HepG2 (cell line): Measurements from ENCODE around the gene SMIM13. TPM values are rescaled to one million over a fixed set of nuclear protein-coding genes. Genes with fewer than 3 reads are reported as not detected.

ENCODE experiments used
- ATAC-seq: fragments of 200-7000 bp; cut with Tn5 transposase; 3 replicates; pipeline ENCODE4 v1.9.1; 2020; ENCODE audit warnings: mild to moderate bottlenecking, moderate library complexity
- BruUV-seq: library from RNA; stranded (reverse); fragments of 400-500 nt; replicated peaks from 2 replicates; lab custom pipeline; 2021; lab: Mats Ljungman, UMichigan
- CTCF ChIA-PET: fragments of 300-600 bp; formaldehyde crosslinking; extraction: SDS; loops from one replicate; lab custom pipeline; 2021; ENCODE audit warnings: low total read pairs, inconsistent platforms, low intra/inter-chr PET ratio; lab: Yijun Ruan, JAX
- POLR2A ChIA-PET: fragments of 350-600 bp; sonication (Branson Sonifier 250); formaldehyde crosslinking; loops from one replicate; lab custom pipeline; 2020; ENCODE audit warnings: antibody characterized with exemption, inconsistent platforms; lab: Yijun Ruan, JAX
- DNase-seq: peaks from one replicate; pipeline ENCODE4 v3.0.0-alpha.2; 2015; ENCODE audit warnings: low spot score
- FAIRE-seq: peaks from 3 replicates; lab custom pipeline; 2011; peaks lifted over from hg19 to GRCh38; lab: Jason Lieb, UNC
- H2AFZ ChIP-seq: one replicate; pipeline ENCODE4 v1.6.1; 2011; ENCODE audit warnings: low read length, inconsistent platforms
- H3K27ac ChIP-seq: fragments of 300-600 bp; 3 replicates; pipeline ENCODE4 v1.8.0; 2011; ENCODE audit warnings: mixed run types, mild to moderate bottlenecking, mixed read lengths, low read length, inconsistent platforms; ENCODE audit not compliant: insufficient read depth; ENCODE audit errors: extremely low read length
- H3K27me3 ChIP-seq, 2 experiments: fragments of 200-600 bp in 1 of 2; 2 replicates in 1 of 2; 3 replicates in 1 of 2; pipeline versions ENCODE4 v1.6.0 to v1.8.0; 2011; ENCODE audit warnings: low read length in 2 of 2, mild to moderate bottlenecking in 2 of 2, moderate library complexity in 2 of 2, inconsistent platforms in 1 of 2; ENCODE audit not compliant: insufficient read depth in 2 of 2, control insufficient read depth in 1 of 2
- H3K36me3 ChIP-seq, 2 experiments: fragments of 200-600 bp in 1 of 2; replicated peaks in 1 of 2; 2 replicates in 1 of 2; 3 replicates in 1 of 2; pipeline versions ENCODE4 v1.5.1 to v1.8.0; 2011; ENCODE audit warnings: low read length in 2 of 2, inconsistent platforms in 1 of 2; ENCODE audit not compliant: insufficient read depth in 2 of 2, control insufficient read depth in 1 of 2
- H3K4me1 ChIP-seq: 2 replicates; pipeline ENCODE4 v1.5.1; 2012; ENCODE audit warnings: low read length, inconsistent platforms; ENCODE audit not compliant: insufficient read depth
- H3K4me2 ChIP-seq: 2 replicates; pipeline ENCODE4 v1.6.0; 2011; ENCODE audit warnings: low read depth, low read length, inconsistent platforms
- H3K4me3 ChIP-seq, 3 experiments: fragments of 200-600 bp in 1 of 3; sonication (generic), shearing (Covaris generic) in 1 of 3; replicated peaks in 1 of 3; 2 replicates each; pipeline ENCODE4 v1.5.1; 2011 to 2016; ENCODE audit warnings: low read length in 3 of 3, inconsistent platforms in 2 of 3, low read depth in 2 of 3, mild to moderate bottlenecking in 2 of 3, control low read depth in 1 of 3, mixed read lengths in 1 of 3; ENCODE audit not compliant: insufficient read depth in 1 of 3
- H3K79me2 ChIP-seq: one replicate; pipeline ENCODE4 v1.6.1; 2011; ENCODE audit warnings: low read length, inconsistent platforms; ENCODE audit not compliant: insufficient read depth
- H3K9ac ChIP-seq: 2 replicates; pipeline ENCODE4 v1.6.0; 2011; ENCODE audit warnings: mild to moderate bottlenecking, low read depth, low read length, inconsistent platforms; ENCODE audit not compliant: insufficient read depth
- H3K9me3 ChIP-seq: 2 replicates; pipeline ENCODE4 v1.5.1; 2012; ENCODE audit warnings: mild to moderate bottlenecking, low read length
- H4K20me1 ChIP-seq: 2 replicates; pipeline ENCODE4 v1.6.0; 2011; ENCODE audit warnings: inconsistent platforms, mild to moderate bottlenecking, low read length, moderate library complexity; ENCODE audit not compliant: insufficient read depth
- MATR3 ChIP-seq: sonication (generic); formaldehyde crosslinking; IDR thresholded peaks from 2 replicates; pipeline ENCODE4 v1.4.0; 2020; ENCODE audit warnings: missing genetic modification reagents
- MYPOP ChIP-seq: sonication (generic); formaldehyde crosslinking; IDR thresholded peaks from 2 replicates; pipeline ENCODE4 v1.8.1; 2023; ENCODE audit warnings: mild to moderate bottlenecking, moderate library complexity, missing genetic modification reagents
- POLR2A ChIP-seq, 2 experiments: IDR thresholded peaks; 2 replicates each; pipeline ENCODE4 v1.6.1; 2011; ENCODE audit warnings: low read depth in 2 of 2, low read length in 2 of 2, mild to moderate bottlenecking in 1 of 2, moderate library complexity in 1 of 2; ENCODE audit not compliant: insufficient read depth in 1 of 2
- ZBTB14 ChIP-seq: sonication (generic); formaldehyde crosslinking; IDR thresholded peaks from 2 replicates; pipeline ENCODE4 v1.4.0; 2020; ENCODE audit warnings: missing genetic modification reagents
- ZNF484 ChIP-seq: sonication (generic); formaldehyde crosslinking; IDR thresholded peaks from 2 replicates; pipeline ENCODE4 v1.5.1; 2020; ENCODE audit warnings: mild to moderate bottlenecking, low read depth, missing genetic modification reagents, borderline replicate concordance
- WGBS: methylation state at CpG from one replicate; pipeline ENCODE4 v1.1.6; 2017; ENCODE audit warnings: low lambda C conversion rate; 5-methylcytosine and 5-hydroxymethylcytosine counted together
- in situ Hi-C: cut with HindIII; loops from 2 replicates; pipeline ENCODE4 v1.10.0; 2017; ENCODE audit warnings: low pct_unique_long_range_greater_than_20kb; ENCODE audit not compliant: extremely low pct_ligation_motif_present
- intact Hi-C: fragments of 100-400 bp; cut with micrococcal nuclease; formaldehyde crosslinking; loops from one replicate; pipeline ENCODE4 v1.10.0; 2022; ENCODE audit not compliant: unreplicated experiment
- polyA plus RNA-seq, 8 experiments: library from polyadenylated mRNA; depleted of rRNA in 3 of 8; stranded (reverse) in 7 of 8; unstranded in 1 of 8; fragments of >200 nt; fragmentation: Illumina TruSeq in 4 of 8; extraction: Trizol in 4 of 8; gene quantifications; 2 replicates each; pipeline versions ENCODE4 v1.2.1 to v1.2.3, GENCODE V29; 2011 to 2016; ENCODE audit warnings: low read depth in 4 of 8, missing spikeins in 1 of 8, mixed read lengths in 1 of 8; ENCODE audit not compliant: insufficient read depth in 1 of 8
- total RNA-seq, 5 experiments: library from RNA; depleted of rRNA; stranded (reverse); fragments of >200 nt; fragmentation: Illumina TruSeq; extraction: Trizol; gene quantifications; 2 replicates each; pipeline ENCODE4 v1.2.3, GENCODE V29; 2016; ENCODE audit warnings: low read depth in 1 of 5
- TF ChIP-seq, protein P1 (sequence below): sonication (generic); formaldehyde crosslinking; IDR thresholded peaks from 2 replicates; pipeline ENCODE4 v1.5.1; 2020; ENCODE audit warnings: mild to moderate bottlenecking, missing genetic modification reagents, borderline replicate concordance

SMIM13 gene
- total and polyA plus RNA-seq, 2 of the 13 experiments (the other 11 are each of a cell fraction or from before 2014, with no cell fraction given) = 2.7 to 10.2 TPM

DNA sequence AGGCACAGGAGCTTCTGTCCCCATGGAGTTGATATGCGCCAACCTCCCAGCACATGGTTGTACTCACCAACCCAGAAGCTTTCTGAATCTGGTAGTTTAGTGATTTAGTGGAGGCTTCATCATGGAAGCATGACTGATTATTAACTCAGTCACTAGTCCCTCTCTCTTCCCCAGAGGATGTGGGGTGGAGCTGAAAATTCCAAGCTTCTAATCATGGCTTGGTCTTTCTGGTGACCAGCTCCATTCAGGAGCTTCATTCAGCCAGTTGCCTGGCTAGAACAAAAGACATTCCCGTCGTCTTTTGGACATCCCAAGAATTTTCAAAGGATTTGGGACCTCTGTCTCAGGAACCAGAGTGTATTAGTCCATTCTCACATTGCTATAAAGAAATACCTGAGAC is 13.3 kb upstream of the SMIM13 start (continued):
- no peak for TF ChIP-seq ZNF484 (CRISPR knock-in tag)

GRCh38 chr6:11083491-11083890 is 10.1 kb upstream of the SMIM13 start:
- WGBS = 27% methylated on average over 4 of the region's 4 CpGs
- intact Hi-C loops = no loop called here
- H3K27ac ChIP-seq = no peak overlapping the region
- TF ChIP-seq MATR3 (CRISPR knock-in tag) (no peak), POLR2A (IDR thresholded peaks at IDR 0.05; ENCODE audit: insufficient read depth in 1 of 2, low read depth in 2 of 2, low read length in 2 of 2) (no peak), MYPOP (CRISPR knock-in tag) (no peak), ZBTB14 (CRISPR knock-in tag) (no peak)
- TF ChIP-seq, protein P1, sequence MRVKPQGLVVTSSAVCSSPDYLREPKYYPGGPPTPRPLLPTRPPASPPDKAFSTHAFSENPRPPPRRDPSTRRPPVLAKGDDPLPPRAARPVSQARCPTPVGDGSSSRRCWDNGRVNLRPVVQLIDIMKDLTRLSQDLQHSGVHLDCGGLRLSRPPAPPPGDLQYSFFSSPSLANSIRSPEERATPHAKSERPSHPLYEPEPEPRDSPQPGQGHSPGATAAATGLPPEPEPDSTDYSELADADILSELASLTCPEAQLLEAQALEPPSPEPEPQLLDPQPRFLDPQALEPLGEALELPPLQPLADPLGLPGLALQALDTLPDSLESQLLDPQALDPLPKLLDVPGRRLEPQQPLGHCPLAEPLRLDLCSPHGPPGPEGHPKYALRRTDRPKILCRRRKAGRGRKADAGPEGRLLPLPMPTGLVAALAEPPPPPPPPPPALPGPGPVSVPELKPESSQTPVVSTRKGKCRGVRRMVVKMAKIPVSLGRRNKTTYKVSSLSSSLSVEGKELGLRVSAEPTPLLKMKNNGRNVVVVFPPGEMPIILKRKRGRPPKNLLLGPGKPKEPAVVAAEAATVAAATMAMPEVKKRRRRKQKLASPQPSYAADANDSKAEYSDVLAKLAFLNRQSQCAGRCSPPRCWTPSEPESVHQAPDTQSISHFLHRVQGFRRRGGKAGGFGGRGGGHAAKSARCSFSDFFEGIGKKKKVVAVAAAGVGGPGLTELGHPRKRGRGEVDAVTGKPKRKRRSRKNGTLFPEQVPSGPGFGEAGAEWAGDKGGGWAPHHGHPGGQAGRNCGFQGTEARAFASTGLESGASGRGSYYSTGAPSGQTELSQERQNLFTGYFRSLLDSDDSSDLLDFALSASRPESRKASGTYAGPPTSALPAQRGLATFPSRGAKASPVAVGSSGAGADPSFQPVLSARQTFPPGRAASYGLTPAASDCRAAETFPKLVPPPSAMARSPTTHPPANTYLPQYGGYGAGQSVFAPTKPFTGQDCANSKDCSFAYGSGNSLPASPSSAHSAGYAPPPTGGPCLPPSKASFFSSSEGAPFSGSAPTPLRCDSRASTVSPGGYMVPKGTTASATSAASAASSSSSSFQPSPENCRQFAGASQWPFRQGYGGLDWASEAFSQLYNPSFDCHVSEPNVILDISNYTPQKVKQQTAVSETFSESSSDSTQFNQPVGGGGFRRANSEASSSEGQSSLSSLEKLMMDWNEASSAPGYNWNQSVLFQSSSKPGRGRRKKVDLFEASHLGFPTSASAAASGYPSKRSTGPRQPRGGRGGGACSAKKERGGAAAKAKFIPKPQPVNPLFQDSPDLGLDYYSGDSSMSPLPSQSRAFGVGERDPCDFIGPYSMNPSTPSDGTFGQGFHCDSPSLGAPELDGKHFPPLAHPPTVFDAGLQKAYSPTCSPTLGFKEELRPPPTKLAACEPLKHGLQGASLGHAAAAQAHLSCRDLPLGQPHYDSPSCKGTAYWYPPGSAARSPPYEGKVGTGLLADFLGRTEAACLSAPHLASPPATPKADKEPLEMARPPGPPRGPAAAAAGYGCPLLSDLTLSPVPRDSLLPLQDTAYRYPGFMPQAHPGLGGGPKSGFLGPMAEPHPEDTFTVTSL = no peak
- ATAC-seq (no peak), FAIRE-seq (no peak), DNase-seq (no peak)
- H4K20me1 ChIP-seq = no peaks in the 10 kb centered on the region
- in situ Hi-C loops = no loop called here
- BruUV-seq = no TSS peak
- H3K4me3 ChIP-seq = no peak overlapping the region
- no peaks in the 10 kb centered on the region for H3K36me3 ChIP-seq
- H3K9ac ChIP-seq = no peak overlapping the region
- POLR2A ChIA-PET = interaction anchor here (1.8 kb wide), 1 partner anchor 10 kb away, joined by 6 read pairs; the partner anchor contains the start of gene SMIM13
- H3K4me1 ChIP-seq = peaks cover 19% of the 10 kb centered on the region
- H2AFZ ChIP-seq = no peak overlapping the region
- CTCF ChIA-PET = no interaction called here
- H3K9me3 ChIP-seq = no peaks in the 10 kb centered on the region
- no peak overlapping the region for H3K4me2 ChIP-seq
- H3K27me3 ChIP-seq = no peaks in the 10 kb centered on the region; a peak in 1 of 5 replicates
- no peaks in the 10 kb centered on the region for H3K79me2 ChIP-seq
